HUES48 (cell line): Measurements from ENCODE around the gene MYLK.

Experiments used
- H3K27ac ChIP-seq: one replicate; pipeline ENCODE4 v1.7.0; 2013; ENCODE audit warnings: low read depth, low read length, inconsistent platforms
- H3K27me3 ChIP-seq: 2 replicates; pipeline ENCODE4 v1.6.1; 2013; ENCODE audit warnings: mild to moderate bottlenecking, low read length; ENCODE audit not compliant: control insufficient read depth, insufficient read depth
- H3K36me3 ChIP-seq: 2 replicates; pipeline ENCODE4 v1.6.1; 2013; ENCODE audit warnings: low read length; ENCODE audit not compliant: control insufficient read depth, insufficient read depth
- H3K4me1 ChIP-seq: 2 replicates; pipeline ENCODE4 v1.6.1; 2013; ENCODE audit warnings: mild to moderate bottlenecking, low read length; ENCODE audit not compliant: control insufficient read depth, insufficient read depth
- H3K4me3 ChIP-seq: 2 replicates; pipeline ENCODE4 v1.5.1; 2013; ENCODE audit warnings: mild to moderate bottlenecking, low read depth, low read length
- H3K9ac ChIP-seq: 2 replicates; pipeline ENCODE4 v1.6.1; 2013; ENCODE audit warnings: mild to moderate bottlenecking, low read depth, low read length, moderate library complexity
- H3K9me3 ChIP-seq: 2 replicates; pipeline ENCODE4 v1.6.1; 2013; ENCODE audit warnings: low read length; ENCODE audit not compliant: control insufficient read depth, insufficient read depth

The MYLK gene

DNA sequence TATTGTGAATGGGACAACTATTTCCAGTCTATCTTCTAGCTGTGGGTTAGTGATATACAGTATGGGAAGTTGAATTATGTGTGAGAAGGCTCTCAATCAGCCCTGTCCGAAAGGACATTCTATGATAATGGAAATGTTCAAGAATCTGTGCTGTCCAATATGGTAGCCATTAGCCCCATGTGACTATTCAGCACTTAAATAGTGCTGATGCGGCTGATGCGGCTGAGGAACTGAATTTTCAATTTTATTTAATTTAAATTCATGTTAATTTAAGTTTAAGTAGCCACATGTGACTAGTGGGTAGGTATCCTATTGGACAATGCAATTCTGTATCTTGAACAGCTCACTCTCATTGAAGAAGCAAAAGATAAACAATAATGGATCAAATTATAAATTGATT lies 98.5 kb downstream of the MYLK start:
- no peaks in the 10 kb centered on the region for H3K9me3 ChIP-seq
- no peaks in the 10 kb centered on the region for H3K4me1 ChIP-seq
- no peaks in the 10 kb centered on the region for H3K27me3 ChIP-seq
- H3K27ac ChIP-seq = no peak overlapping the region
- H3K9ac ChIP-seq = no peak overlapping the region
- no peaks in the 10 kb centered on the region for H3K36me3 ChIP-seq
- no peak overlapping the region for H3K4me3 ChIP-seq

DNA sequence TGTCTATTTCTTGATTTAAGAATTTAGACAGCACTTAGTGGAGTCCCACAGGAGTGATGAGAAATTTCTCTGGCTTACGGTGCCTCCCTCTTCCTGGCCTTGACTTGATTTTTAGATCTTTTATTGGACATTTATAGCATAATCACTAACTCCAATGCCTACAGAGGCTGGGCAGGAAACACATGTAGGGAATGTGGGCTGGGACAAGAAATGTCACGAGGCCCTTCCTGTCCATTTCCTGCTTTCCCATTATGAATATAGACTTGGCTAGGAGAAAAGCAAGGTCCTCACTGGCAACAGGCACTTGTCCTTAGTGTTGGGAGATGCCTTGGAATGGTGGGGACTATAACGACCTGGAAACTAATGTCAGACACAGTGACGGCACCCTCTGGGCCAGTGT lies 100.3 kb downstream of the MYLK start:
- Histone ChIP-seq H3K27ac (no peak overlapping the region), H3K9ac (no peak overlapping the region), H3K36me3 (no peaks in the 10 kb centered on the region), H3K27me3 (no peaks in the 10 kb centered on the region), H3K9me3 (no peaks in the 10 kb centered on the region), H3K4me3 (no peak overlapping the region), H3K4me1 (no peaks in the 10 kb centered on the region)

DNA sequence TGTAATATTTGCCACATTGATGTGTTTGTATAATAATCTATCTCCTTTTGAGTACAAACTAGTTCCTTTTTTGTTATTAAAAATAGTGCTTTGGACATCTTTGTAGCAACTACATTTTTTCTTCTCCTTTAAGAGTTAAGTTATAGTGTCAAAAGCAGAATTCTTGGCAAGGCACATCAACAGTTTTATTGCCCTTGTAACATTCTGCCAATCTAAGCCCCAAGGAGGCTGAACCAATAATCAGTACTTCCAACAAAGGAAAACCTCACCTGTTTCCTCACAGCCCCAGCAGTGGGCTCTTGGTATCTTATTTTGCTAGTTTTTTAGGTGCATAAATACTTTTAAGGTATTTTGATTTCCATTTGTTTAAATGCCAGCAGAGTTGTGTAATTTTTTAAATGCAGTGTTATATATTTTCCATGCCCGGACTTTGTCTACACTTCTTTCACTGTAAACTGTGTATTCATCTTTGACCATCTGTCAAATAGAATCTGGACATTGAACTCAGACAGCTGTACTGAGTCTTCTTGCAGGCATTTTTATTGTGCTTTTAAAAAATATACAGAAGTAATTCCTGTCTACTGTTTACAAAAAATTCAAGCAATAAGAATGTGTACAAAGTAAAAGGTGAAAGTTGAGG lies 101.0 kb downstream of the MYLK start:
- Histone ChIP-seq H3K27me3 (no peaks in the 10 kb centered on the region), H3K4me1 (no peaks in the 10 kb centered on the region), H3K9ac (no peak overlapping the region), H3K9me3 (no peaks in the 10 kb centered on the region), H3K4me3 (no peak overlapping the region), H3K27ac (no peak overlapping the region), H3K36me3 (no peaks in the 10 kb centered on the region)

DNA sequence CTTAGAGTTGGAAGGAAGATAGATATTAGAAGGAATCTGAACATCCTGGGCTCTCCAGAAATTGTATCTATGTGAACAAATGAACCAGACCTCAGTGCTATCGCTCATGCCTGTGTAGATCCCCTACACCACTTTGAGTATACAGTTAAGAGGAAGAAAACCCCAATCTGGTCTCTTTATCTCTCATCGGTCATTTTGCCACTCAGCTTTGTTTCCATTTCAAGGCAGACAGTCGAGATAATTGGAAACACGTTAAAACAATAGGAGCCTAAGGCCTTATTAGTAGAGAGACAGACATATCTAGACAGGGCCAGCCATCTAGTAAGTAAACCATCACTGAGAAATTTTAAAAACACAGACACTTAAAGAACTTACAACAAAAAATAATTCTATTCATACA lies 101.6 kb downstream of the MYLK start:
- Histone ChIP-seq H3K9ac (no peak overlapping the region), H3K4me3 (no peak overlapping the region), H3K27me3 (no peaks in the 10 kb centered on the region), H3K4me1 (no peaks in the 10 kb centered on the region), H3K27ac (no peak overlapping the region), H3K9me3 (no peaks in the 10 kb centered on the region), H3K36me3 (no peaks in the 10 kb centered on the region)

DNA sequence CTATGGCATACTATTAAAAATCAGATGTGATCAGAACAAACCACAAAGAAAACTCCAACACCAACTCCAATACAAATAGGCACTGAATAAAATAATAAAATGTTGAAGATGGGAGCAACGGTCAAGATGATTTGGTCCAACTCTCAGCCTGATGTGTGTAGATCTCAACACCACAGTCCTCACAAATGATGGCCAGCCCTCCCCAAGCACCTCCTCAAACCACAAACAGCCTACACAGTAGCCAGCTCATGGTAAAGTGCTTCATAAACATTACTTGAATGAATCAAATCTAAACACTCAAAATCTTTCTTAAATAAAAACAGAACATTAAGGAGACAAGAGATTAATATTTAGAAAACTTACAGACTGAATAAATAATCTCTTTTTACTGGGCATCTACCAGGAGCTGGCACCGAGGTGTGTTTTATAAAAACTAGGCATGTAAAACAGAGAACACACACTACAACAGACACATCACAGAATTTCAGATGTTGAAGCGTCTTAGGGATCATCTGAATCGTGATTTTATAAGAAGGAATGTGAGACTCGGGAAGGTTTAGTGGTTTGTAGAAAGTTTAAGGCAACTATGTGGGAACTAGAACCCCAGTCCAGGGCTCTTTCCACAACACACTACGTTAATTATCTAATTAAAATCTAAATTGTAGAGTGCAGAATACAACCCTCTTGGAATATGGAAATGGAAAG lies 102.4 kb downstream of the MYLK start:
- no peaks in the 10 kb centered on the region for H3K4me1 ChIP-seq
- no peaks in the 10 kb centered on the region for H3K9me3 ChIP-seq
- H3K4me3 ChIP-seq = no peak overlapping the region
- H3K27me3 ChIP-seq = no peaks in the 10 kb centered on the region
- no peaks in the 10 kb centered on the region for H3K36me3 ChIP-seq
- no peak overlapping the region for H3K9ac ChIP-seq
- H3K27ac ChIP-seq = no peak overlapping the region

DNA sequence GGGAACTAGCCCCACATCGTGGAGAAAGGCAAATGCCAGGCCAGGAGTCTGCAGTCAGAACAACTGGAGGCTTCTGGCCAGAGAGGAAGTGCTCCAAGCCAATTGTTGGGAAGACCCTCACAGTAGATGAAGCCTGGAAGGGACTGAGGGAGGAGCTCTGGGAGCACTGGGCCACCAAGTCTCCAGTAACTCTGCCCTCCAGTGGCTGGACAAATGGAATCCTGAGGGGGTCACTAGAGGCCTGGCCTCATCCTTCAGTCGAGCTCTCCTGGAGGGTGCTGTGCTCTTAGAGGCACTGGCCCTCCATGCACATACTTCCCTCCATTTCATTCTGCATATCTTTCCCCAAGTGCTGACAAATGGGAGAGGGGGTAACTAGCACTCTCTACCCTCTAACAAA lies 103.0 kb downstream of the MYLK start:
- H3K27me3 ChIP-seq = no peaks in the 10 kb centered on the region
- H3K9me3 ChIP-seq = no peaks in the 10 kb centered on the region
- H3K36me3 ChIP-seq = no peaks in the 10 kb centered on the region
- H3K27ac ChIP-seq = no peak overlapping the region
- H3K4me1 ChIP-seq = no peaks in the 10 kb centered on the region
- H3K9ac ChIP-seq = no peak overlapping the region
- no peak overlapping the region for H3K4me3 ChIP-seq

DNA sequence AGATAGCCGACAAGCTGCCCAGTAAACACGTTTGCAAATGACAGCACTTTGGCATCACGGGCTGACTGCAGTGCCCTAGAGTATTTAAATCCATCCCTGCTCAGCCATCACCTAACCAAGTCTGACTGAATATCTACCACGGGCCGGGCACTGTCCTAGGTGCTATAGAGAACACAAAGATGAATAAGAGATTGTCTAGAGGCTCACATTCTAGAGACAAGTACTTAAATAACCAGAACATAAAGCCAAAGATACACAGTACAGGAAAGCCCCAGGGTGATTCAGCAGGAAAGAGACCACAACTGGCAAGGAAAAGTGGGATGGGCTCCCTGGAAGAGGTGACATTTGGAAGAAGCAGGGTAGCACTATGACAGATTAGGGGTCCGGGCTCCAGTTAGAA lies 103.5 kb downstream of the MYLK start:
- no peak overlapping the region for H3K27ac ChIP-seq
- no peaks in the 10 kb centered on the region for H3K4me1 ChIP-seq

DNA sequence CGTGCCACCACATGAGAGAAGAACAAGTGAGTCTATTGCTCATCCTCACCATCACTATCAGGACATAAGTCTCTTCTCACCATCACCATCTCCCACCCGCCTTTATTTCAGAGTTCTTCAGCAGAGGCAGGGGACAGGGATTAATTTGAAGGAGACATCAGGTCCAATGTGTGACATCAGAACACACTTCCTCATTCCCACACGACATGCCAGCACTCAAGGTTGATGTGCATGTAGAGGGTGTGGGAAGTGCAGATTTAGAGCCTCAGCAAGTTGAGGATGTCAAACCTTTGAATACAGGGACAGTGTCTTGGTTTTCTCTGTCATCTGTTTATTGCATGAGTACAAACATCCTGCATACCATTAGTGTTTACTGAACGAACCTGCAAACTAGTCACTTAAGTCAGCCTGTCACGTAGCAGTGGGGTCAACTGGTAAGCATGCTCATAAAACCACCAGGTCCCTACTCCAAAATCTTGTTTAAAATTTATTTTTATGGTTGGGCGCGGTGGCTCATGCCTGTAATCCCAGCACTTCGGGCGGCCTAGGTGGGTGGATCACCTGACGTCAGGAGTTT lies 104.4 kb downstream of the MYLK start:
- no peaks in the 10 kb centered on the region for H3K9me3 ChIP-seq
- no peak overlapping the region for H3K27ac ChIP-seq
- no peaks in the 10 kb centered on the region for H3K27me3 ChIP-seq
- H3K4me1 ChIP-seq = no peaks in the 10 kb centered on the region
- no peak overlapping the region for H3K9ac ChIP-seq
- no peak overlapping the region for H3K4me3 ChIP-seq
- no peaks in the 10 kb centered on the region for H3K36me3 ChIP-seq

More for the DNA sequence above, 103.5 kb downstream of the MYLK start:
- Histone ChIP-seq H3K4me3 (no peak overlapping the region), H3K9me3 (no peaks in the 10 kb centered on the region), H3K9ac (no peak overlapping the region), H3K36me3 (no peaks in the 10 kb centered on the region), H3K27me3 (no peaks in the 10 kb centered on the region)

DNA sequence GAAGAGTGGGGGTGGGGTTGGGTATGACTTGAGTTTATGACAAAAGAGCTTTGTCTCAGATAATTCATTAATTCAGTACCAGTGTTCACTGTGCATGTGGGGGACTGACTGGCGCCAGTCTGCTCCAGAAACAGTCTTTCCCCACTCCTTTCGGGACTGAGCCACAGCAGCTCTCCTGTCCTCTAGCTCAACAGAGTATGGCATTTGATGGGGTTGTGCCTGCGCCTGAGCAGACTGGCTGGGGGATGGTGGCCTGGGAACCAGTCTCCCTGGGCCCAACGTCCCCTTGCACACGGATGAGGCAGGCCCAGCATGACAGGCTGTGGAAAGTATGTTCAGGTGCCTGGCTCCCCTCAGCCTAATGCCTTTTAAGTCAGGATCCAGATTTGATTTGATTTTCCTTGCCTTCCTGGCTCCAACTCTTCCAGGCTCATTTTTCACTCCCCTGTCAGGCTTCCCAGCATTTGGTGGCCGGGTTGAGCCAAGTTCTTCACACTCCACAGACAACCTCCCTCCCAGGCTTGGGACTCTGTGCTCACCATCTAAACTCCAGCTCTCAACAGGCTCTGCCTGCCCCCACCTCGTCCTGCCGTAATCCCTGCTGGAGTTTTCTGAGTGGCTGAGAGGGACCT lies 105.0 kb downstream of the MYLK start:
- H3K9me3 ChIP-seq = no peaks in the 10 kb centered on the region
- H3K27me3 ChIP-seq = no peaks in the 10 kb centered on the region
- no peak overlapping the region for H3K27ac ChIP-seq
- no peaks in the 10 kb centered on the region for H3K4me1 ChIP-seq
- H3K4me3 ChIP-seq = no peak overlapping the region
- no peaks in the 10 kb centered on the region for H3K36me3 ChIP-seq
- H3K9ac ChIP-seq = no peak overlapping the region

DNA sequence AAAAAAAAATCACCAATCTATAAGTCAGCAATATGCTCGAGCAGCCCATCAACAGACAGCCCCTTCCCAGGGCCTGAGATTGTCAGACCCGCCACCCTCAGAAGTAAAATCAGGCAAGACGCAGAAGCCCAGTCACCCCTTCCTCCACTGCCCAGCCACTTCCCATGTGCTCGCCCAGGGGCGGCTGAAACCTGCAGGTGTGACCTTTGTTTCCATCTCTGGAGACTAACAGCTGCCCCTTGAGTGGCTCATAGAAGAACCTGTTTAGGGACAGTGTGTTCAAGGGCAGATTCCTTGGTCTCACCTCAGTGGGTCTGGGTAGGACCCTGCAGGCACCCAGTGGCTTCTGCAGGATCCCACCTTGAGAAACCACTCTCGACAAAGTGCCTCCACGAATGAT lies 105.6 kb downstream of the MYLK start:
- Histone ChIP-seq H3K4me1 (no peaks in the 10 kb centered on the region), H3K9ac (no peak overlapping the region), H3K27me3 (no peaks in the 10 kb centered on the region), H3K36me3 (no peaks in the 10 kb centered on the region), H3K9me3 (no peaks in the 10 kb centered on the region), H3K27ac (no peak overlapping the region), H3K4me3 (no peak overlapping the region)
